SK-N-SH treated with all-trans-retinoic acid at 6 μM for 48 hours (cell line): Measurements from ENCODE around the gene TBC1D8B.

ENCODE experiments used
- ATAC-seq: fragments of 200-7000 bp; cut with Tn5 transposase; 3 replicates; pipeline ENCODE4 v1.9.1; 2020; ENCODE audit warnings: mild to moderate bottlenecking, moderate library complexity
- CREB5 ChIP-seq: fragments of 250-450 bp; sonication (Bioruptor Pico); IDR thresholded peaks from 2 replicates; pipeline ENCODE4 v1.5.1; 2020; ENCODE audit warnings: low read depth, mild to moderate bottlenecking, moderate library complexity
- CSDC2 ChIP-seq: fragments of 250-450 bp; sonication (Bioruptor Pico); IDR thresholded peaks from 2 replicates; pipeline ENCODE4 v1.5.0; 2020; ENCODE audit warnings: mild to moderate bottlenecking, moderate library complexity
- CSRNP3 ChIP-seq: fragments of 250-450 bp; sonication (Bioruptor Pico); IDR thresholded peaks from 2 replicates; pipeline ENCODE4 v1.5.1; 2021; ENCODE audit warnings: mild to moderate bottlenecking, moderate library complexity
- GLIS3 ChIP-seq: fragments of 250-450 bp; sonication (Bioruptor Pico); IDR thresholded peaks from 2 replicates; pipeline ENCODE4 v1.5.0; 2020; ENCODE audit warnings: mild to moderate bottlenecking, moderate library complexity
- ISL1 ChIP-seq: fragments of 250-450 bp; sonication (Bioruptor Pico); IDR thresholded peaks from 2 replicates; pipeline ENCODE4 v2.1.2; 2022; ENCODE audit warnings: mild to moderate bottlenecking, moderate library complexity
- PPARA ChIP-seq: fragments of 250-450 bp; sonication (Bioruptor Pico); IDR thresholded peaks from 2 replicates; pipeline ENCODE4 v1.5.0; 2020; ENCODE audit warnings: mild to moderate bottlenecking, borderline replicate concordance
- SNAI2 ChIP-seq: fragments of 250-450 bp; sonication (Bioruptor Pico); IDR thresholded peaks from 2 replicates; pipeline ENCODE4 v1.5.0; 2020; ENCODE audit warnings: mild to moderate bottlenecking, moderate library complexity
- TCF4 ChIP-seq: fragments of 250-450 bp; sonication (Bioruptor Pico); IDR thresholded peaks from 2 replicates; pipeline ENCODE4 v1.8.0; 2021; ENCODE audit warnings: mild to moderate bottlenecking, moderate library complexity, borderline replicate concordance
- TOX ChIP-seq: fragments of 250-450 bp; sonication (Bioruptor Pico); IDR thresholded peaks from 2 replicates; pipeline ENCODE4 v1.8.0; 2021; ENCODE audit warnings: mild to moderate bottlenecking, moderate library complexity, borderline replicate concordance
- ZC3H10 ChIP-seq: fragments of 250-450 bp; sonication (Bioruptor Pico); IDR thresholded peaks from 2 replicates; pipeline ENCODE4 v1.5.1; 2021; ENCODE audit warnings: mild to moderate bottlenecking, moderate library complexity
- ZFP30 ChIP-seq: fragments of 450-650 bp; formaldehyde crosslinking; IDR thresholded peaks from 2 replicates; pipeline ENCODE4 v1.5.0; 2022; ENCODE audit warnings: mild to moderate bottlenecking, moderate library complexity
- ZNF565 ChIP-seq: fragments of 450-650 bp; formaldehyde crosslinking; conservative IDR thresholded peaks from 2 replicates; pipeline ENCODE4 v1.5.0; 2020; ENCODE audit warnings: low read depth, mild to moderate bottlenecking, moderate library complexity
- ZNF70 ChIP-seq: fragments of 450-650 bp; formaldehyde crosslinking; IDR thresholded peaks from 2 replicates; pipeline ENCODE4 v1.5.0; 2020; ENCODE audit warnings: mild to moderate bottlenecking, moderate library complexity
- ZNF8 ChIP-seq: fragments of 450-650 bp; formaldehyde crosslinking; IDR thresholded peaks from 2 replicates; pipeline ENCODE4 v1.5.0; 2020; ENCODE audit warnings: mild to moderate bottlenecking, moderate library complexity
- TF ChIP-seq, protein P1 (sequence below): fragments of 250-450 bp; sonication (Bioruptor Pico); IDR thresholded peaks from 2 replicates; pipeline ENCODE4 v1.8.0; 2020; ENCODE audit warnings: mild to moderate bottlenecking, moderate library complexity, borderline replicate concordance

TBC1D8B gene

GRCh38 chrX:106917830-106918500 lies 115.5 kb downstream of the TBC1D8B start:
- TF ChIP-seq PPARA (CRISPR knock-in tag) (no peak), ZNF565 (CRISPR knock-in tag) (no peak), ZFP30 (CRISPR knock-in tag) (no peak), SNAI2 (CRISPR knock-in tag) (no peak), ZNF8 (CRISPR knock-in tag) (no peak), ZNF70 (CRISPR knock-in tag) (no peak), CSDC2 (CRISPR knock-in tag) (no peak), CREB5 (CRISPR knock-in tag) (no peak), ISL1 (CRISPR knock-in tag) (no peak), TOX (no peak)
- TF ChIP-seq, all 23 proteins: peak for 0
- ATAC-seq: peak; percentile 79

GRCh38 chrX:106919932-106920452 lies 117.5 kb downstream of the TBC1D8B start, which contains the start of gene CLDN2:
CLDN2 (plus strand) TSS chrX:106920402; CDS start chrX:106928229, 7,827 bp downstream.
- ATAC-seq: no peak
- TF ChIP-seq ZNF70 (CRISPR knock-in tag) (no peak), ZNF565 (CRISPR knock-in tag) (no peak), TCF4 (CRISPR knock-in tag) (no peak), GLIS3 (CRISPR knock-in tag) (no peak)

DNA sequence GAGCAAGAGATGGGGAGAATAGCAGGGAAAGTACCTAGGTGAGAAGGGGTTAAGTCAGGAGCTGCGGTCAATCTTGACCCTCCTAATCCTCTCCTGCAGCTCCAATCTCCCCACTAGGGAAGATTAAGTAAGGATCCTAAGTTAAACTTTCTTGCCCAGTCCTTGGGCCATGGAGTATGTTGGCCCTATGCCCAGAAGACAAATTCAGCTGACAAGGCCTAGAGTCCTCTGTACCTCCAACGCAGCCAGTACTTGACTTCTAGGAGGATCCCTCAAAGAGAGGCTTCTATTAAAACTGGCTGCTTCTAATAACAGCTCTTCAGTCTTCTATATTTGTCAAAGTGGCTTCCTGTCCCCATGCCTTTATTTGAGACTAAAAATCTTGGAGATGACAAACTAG lies 119.2 kb downstream of the TBC1D8B start:
- TF ChIP-seq CSRNP3: no peak
- no peak for TF ChIP-seq ZC3H10 (CRISPR knock-in tag)
- TF ChIP-seq, protein P1, sequence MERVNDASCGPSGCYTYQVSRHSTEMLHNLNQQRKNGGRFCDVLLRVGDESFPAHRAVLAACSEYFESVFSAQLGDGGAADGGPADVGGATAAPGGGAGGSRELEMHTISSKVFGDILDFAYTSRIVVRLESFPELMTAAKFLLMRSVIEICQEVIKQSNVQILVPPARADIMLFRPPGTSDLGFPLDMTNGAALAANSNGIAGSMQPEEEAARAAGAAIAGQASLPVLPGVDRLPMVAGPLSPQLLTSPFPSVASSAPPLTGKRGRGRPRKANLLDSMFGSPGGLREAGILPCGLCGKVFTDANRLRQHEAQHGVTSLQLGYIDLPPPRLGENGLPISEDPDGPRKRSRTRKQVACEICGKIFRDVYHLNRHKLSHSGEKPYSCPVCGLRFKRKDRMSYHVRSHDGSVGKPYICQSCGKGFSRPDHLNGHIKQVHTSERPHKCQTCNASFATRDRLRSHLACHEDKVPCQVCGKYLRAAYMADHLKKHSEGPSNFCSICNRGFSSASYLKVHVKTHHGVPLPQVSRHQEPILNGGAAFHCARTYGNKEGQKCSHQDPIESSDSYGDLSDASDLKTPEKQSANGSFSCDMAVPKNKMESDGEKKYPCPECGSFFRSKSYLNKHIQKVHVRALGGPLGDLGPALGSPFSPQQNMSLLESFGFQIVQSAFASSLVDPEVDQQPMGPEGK (CRISPR knock-in tag): no peak
- no peak for TF ChIP-seq CSDC2 (CRISPR knock-in tag)
- no peak for TF ChIP-seq ZNF565 (CRISPR knock-in tag)
- TF ChIP-seq TCF4 (CRISPR knock-in tag): no peak
- TF ChIP-seq ZFP30 (CRISPR knock-in tag): no peak
- no peak for ATAC-seq
